Measurements from ENCODE around the gene DDAH1. TPM values are rescaled to one million over a fixed set of nuclear protein-coding genes. Genes with fewer than 3 reads are reported as not detected.

Gene DDAH1
- total RNA-seq, 2 experiments from 2014 or later: not detected

- intact Hi-C loops (cut with DNase I, micrococcal nuclease): no loop called here
- CTCF ChIA-PET: no interaction called here
- H3K27ac ChIP-seq (ENCODE audit: low read depth in 1 of 2, low read length in 2 of 2): no peak overlapping the region
- DNase-seq: no peak
- no peaks in the 10 kb centered on the region for H3K4me1 ChIP-seq (ENCODE audit: insufficient read depth, low read length)
- Mint-ChIP-seq H3K4me1 (ENCODE audit: low read depth) (no peaks in the 10 kb centered on the region), H3K36me3 (ENCODE audit: low read depth) (no peaks in the 10 kb centered on the region), H3K27ac (no peak overlapping the region), H3K9me3 (no peaks in the 10 kb centered on the region), H3K27me3 (peaks cover 9% of the 10 kb centered on the region), H3K4me3 (no peak overlapping the region)
- ATAC-seq (ENCODE audit: poor library complexity): no peak
- no peak overlapping the region for H3K4me3 ChIP-seq (ENCODE audit: low read length)
- no peaks in the 10 kb centered on the region for H3K9me3 ChIP-seq (ENCODE audit: control insufficient read depth in 1 of 2, insufficient read depth in 1 of 2, low read length in 2 of 2)
- TF ChIP-seq CTCF (IDR thresholded peaks at IDR 0.05): no peak
- H3K36me3 ChIP-seq (ENCODE audit: insufficient read depth, low read length): no peaks in the 10 kb centered on the region
- H3K27me3 ChIP-seq (ENCODE audit: control insufficient read depth in 1 of 2, insufficient read depth in 2 of 2, low read length in 2 of 2): peaks cover 0 to 8% of the 10 kb centered on the region in 2 experiments
- POLR2A ChIA-PET: no interaction called here
Observed at GRCh38 chr1:85448358-85448757, 16.6 kb downstream of the DDAH1 start.

- Mint-ChIP-seq H3K9me3 (no peaks in the 10 kb centered on the region), H3K4me3 (no peak overlapping the region), H3K27me3 (peaks cover 9% of the 10 kb centered on the region), H3K4me1 (ENCODE audit: low read depth) (no peaks in the 10 kb centered on the region), H3K36me3 (ENCODE audit: low read depth) (no peaks in the 10 kb centered on the region), H3K27ac (no peak overlapping the region)
- Histone ChIP-seq H3K27ac (ENCODE audit: low read depth in 1 of 2, low read length in 2 of 2) (no peak overlapping the region), H3K9me3 (ENCODE audit: control insufficient read depth in 1 of 2, insufficient read depth in 1 of 2, low read length in 2 of 2) (no peaks in the 10 kb centered on the region), H3K4me1 (ENCODE audit: insufficient read depth, low read length) (no peaks in the 10 kb centered on the region), H3K27me3 (ENCODE audit: control insufficient read depth in 1 of 2, insufficient read depth in 2 of 2, low read length in 2 of 2) (peaks cover 0 to 8% of the 10 kb centered on the region in 2 experiments), H3K4me3 (ENCODE audit: low read length) (no peak overlapping the region), H3K36me3 (ENCODE audit: insufficient read depth, low read length) (no peaks in the 10 kb centered on the region)
- POLR2A ChIA-PET: no interaction called here
- CTCF ChIA-PET: no interaction called here
- intact Hi-C loops (cut with DNase I, micrococcal nuclease): no loop called here
- ATAC-seq (ENCODE audit: poor library complexity) (no peak), DNase-seq (no peak)
- no peak for TF ChIP-seq CTCF (IDR thresholded peaks at IDR 0.05)
Observed at GRCh38 chr1:85447006-85447943, 17.7 kb downstream of the DDAH1 start.

- no peaks in the 10 kb centered on the region for H3K36me3 ChIP-seq (ENCODE audit: insufficient read depth, low read length)
- Mint-ChIP-seq H3K27me3 (peaks cover 11% of the 10 kb centered on the region), H3K9me3 (no peaks in the 10 kb centered on the region), H3K4me1 (ENCODE audit: low read depth) (no peaks in the 10 kb centered on the region), H3K4me3 (no peak overlapping the region), H3K36me3 (ENCODE audit: low read depth) (no peaks in the 10 kb centered on the region), H3K27ac (no peak overlapping the region)
- H3K9me3 ChIP-seq (ENCODE audit: control insufficient read depth in 1 of 2, insufficient read depth in 1 of 2, low read length in 2 of 2): no peaks in the 10 kb centered on the region
- ATAC-seq (ENCODE audit: poor library complexity) (no peak), DNase-seq (no peak)
- H3K27ac ChIP-seq (ENCODE audit: low read depth in 1 of 2, low read length in 2 of 2): no peak overlapping the region
- H3K4me1 ChIP-seq (ENCODE audit: insufficient read depth, low read length): no peaks in the 10 kb centered on the region
- peaks cover 0 to under 1% of the 10 kb centered on the region in 2 experiments for H3K27me3 ChIP-seq (ENCODE audit: control insufficient read depth in 1 of 2, insufficient read depth in 2 of 2, low read length in 2 of 2)
- CTCF ChIA-PET: no interaction called here
- TF ChIP-seq CTCF (IDR thresholded peaks at IDR 0.05): no peak
- intact Hi-C loops (cut with DNase I, micrococcal nuclease): no loop called here
- POLR2A ChIA-PET: no interaction called here
- no peak overlapping the region for H3K4me3 ChIP-seq (ENCODE audit: low read length)
Observed at GRCh38 chr1:85445906-85446305, 19.1 kb downstream of the DDAH1 start.
